ENCODE data around the gene PLEKHH2. TPM values are rescaled to one million over a fixed set of nuclear protein-coding genes. Genes with fewer than 3 reads are reported as not detected.
A peak's percentile ranks its signal among the peaks of the same experiment; 100 is the strongest.
"Not testable (repeated sequence)": the region's sequence is repeated elsewhere in the genome, so short reads cannot be mapped to it uniquely, and the experiment has no call there.

The PLEKHH2 gene
- total and polyA plus RNA-seq, 8 donors = 23.3 to 363 (median 229) TPM

DNA sequence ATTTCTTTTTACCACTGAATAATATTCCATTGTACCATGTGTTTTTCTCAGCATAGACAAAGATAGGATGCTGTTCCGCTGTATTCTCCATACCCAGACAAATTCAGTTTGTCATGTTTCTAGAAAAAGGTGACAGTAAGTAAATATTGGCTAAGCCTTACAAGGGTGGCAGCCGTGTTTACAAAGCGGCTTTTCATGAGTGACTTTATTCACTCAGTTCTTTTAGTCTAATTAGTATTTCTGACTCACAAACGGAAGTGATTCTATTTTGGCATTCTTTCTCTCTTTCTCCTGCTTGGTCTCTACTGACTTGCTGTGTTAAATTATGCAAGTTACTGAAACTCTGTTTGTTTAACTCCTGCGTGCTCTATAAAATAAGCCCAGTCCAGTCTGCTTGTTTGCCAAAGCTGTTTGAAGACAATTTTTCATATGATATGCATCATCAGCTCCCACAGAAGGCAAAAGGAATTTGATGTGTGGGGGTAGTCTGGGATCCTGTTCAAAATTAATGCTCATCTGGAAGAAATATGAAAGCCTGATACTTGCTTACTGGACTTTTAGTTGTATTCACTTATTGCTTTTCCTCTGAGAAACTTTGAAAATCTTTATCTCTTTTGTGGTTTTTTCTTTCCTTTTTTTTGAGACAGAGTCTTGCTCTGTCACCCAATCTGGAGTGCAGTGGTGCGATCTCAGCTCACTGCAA is 2.3 kb upstream of the PLEKHH2 start:
- Histone ChIP-seq H3K27ac (peak overlapping the region in 1 of 2 donors; percentile 55), H3K36me3 (no peaks in the 10 kb centered on the region), H3K4me1 (peaks cover 0 to 17% of the 10 kb centered on the region in 2 donors), H3K9me3 (peaks cover 0 to 6% of the 10 kb centered on the region in 2 donors), H3K27me3 (peaks cover 2 to 60% of the 10 kb centered on the region in 2 donors), H3K4me3 (no peak overlapping the region)
- intact Hi-C loops (cut with DNase I) = no loop called here
- ATAC-seq (peak; percentile 9), DNase-seq (peak in 2 of 4 donors; percentile 65 to 81)
- TF ChIP-seq, protein P1, sequence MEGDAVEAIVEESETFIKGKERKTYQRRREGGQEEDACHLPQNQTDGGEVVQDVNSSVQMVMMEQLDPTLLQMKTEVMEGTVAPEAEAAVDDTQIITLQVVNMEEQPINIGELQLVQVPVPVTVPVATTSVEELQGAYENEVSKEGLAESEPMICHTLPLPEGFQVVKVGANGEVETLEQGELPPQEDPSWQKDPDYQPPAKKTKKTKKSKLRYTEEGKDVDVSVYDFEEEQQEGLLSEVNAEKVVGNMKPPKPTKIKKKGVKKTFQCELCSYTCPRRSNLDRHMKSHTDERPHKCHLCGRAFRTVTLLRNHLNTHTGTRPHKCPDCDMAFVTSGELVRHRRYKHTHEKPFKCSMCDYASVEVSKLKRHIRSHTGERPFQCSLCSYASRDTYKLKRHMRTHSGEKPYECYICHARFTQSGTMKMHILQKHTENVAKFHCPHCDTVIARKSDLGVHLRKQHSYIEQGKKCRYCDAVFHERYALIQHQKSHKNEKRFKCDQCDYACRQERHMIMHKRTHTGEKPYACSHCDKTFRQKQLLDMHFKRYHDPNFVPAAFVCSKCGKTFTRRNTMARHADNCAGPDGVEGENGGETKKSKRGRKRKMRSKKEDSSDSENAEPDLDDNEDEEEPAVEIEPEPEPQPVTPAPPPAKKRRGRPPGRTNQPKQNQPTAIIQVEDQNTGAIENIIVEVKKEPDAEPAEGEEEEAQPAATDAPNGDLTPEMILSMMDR (IDR thresholded peaks at IDR 0.05) = no peak

- H3K9me3 ChIP-seq; H3K36me3 ChIP-seq; intact Hi-C loops (cut with DNase I); H3K4me3 ChIP-seq; DNase-seq; H3K27ac ChIP-seq; ATAC-seq: not testable (repeated sequence)
- peaks cover 0 to 17% of the 10 kb centered on the region in 2 donors for H3K4me1 ChIP-seq
- H3K27me3 ChIP-seq = peaks cover 2 to 60% of the 10 kb centered on the region in 2 donors
These were observed 907 bp upstream of the PLEKHH2 start for GRCh38 chr2:43636153-43636552.

- intact Hi-C loops (cut with DNase I) = no loop called here
- ATAC-seq = peak; percentile 2
These were observed 439 bp upstream of the PLEKHH2 start for GRCh38 chr2:43636621-43637020.

GRCh38 chr2:43642363-43642762 is 5.3 kb downstream of the PLEKHH2 start:
- DNase-seq (no peak), ATAC-seq (no peak)
- TF ChIP-seq, protein P1 (IDR thresholded peaks at IDR 0.05) = no peak
- intact Hi-C loops (cut with DNase I) = no loop called here
- Histone ChIP-seq H3K27ac (peak overlapping the region in 1 of 2 donors; percentile 28), H3K36me3 (no peaks in the 10 kb centered on the region), H3K4me1 (peaks cover 0 to 6% of the 10 kb centered on the region in 2 donors), H3K4me3 (no peak overlapping the region), H3K9me3 (peaks cover 0 to 6% of the 10 kb centered on the region in 2 donors), H3K27me3 (peaks cover 0 to 14% of the 10 kb centered on the region in 2 donors)

More at GRCh38 chr2:43636621-43637020, 439 bp upstream of the PLEKHH2 start:
- DNase-seq = no peak
- Histone ChIP-seq H3K36me3 (no peaks in the 10 kb centered on the region), H3K4me1 (peaks cover 0 to 17% of the 10 kb centered on the region in 2 donors), H3K4me3 (peak overlapping the region in 1 of 2 donors; percentile 63), H3K27ac (peak overlapping the region in 1 of 2 donors; percentile 27), H3K27me3 (peaks cover 2 to 60% of the 10 kb centered on the region in 2 donors), H3K9me3 (peaks cover 0 to 6% of the 10 kb centered on the region in 2 donors)
- TF ChIP-seq, protein P1 (IDR thresholded peaks at IDR 0.05) = no peak

DNA sequence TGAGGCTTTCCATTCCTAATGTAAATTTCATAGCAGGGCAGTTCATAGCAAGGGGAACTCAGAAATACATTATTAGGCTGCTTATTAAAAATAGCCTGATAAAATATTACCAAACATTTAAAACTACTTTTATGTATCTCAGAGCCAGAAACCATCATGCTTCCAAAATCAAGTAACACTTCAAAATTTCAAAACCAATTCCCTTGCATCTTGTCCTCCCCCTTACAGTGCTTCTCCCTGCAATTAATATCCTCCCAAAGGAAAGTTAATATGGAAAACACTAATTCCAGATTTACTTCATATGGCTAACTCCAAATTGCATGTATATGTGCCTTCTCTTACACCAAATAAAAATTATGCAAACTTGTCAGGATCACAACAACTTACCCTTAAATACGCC is 6.6 kb downstream of the PLEKHH2 start:
- H3K27ac ChIP-seq = peak overlapping the region in 1 of 2 donors; percentile 28

More for the DNA sequence above, 6.6 kb downstream of the PLEKHH2 start:
- no peak for ATAC-seq
- peaks cover 0 to 1% of the 10 kb centered on the region in 2 donors for H3K27me3 ChIP-seq
- peaks cover 0 to 6% of the 10 kb centered on the region in 2 donors for H3K9me3 ChIP-seq
- peak in 1 of 4 donors; percentile 52 for DNase-seq
- TF ChIP-seq, protein P1 (IDR thresholded peaks at IDR 0.05) = no peak
- no peaks in the 10 kb centered on the region for H3K36me3 ChIP-seq
- no peak overlapping the region for H3K4me3 ChIP-seq
- intact Hi-C loops (cut with DNase I) = no loop called here
- peaks cover 0 to under 1% of the 10 kb centered on the region in 2 donors for H3K4me1 ChIP-seq
